Epidermal melanocyte (primary cell): ENCODE data around the gene LAMA3.

ENCODE experiments used
- DNase-seq: peaks from one replicate; pipeline ENCODE4 v3.0.0; 2011; ENCODE audit warnings: low spot score; ENCODE audit not compliant: insufficient read length

LAMA3 gene, protein sequence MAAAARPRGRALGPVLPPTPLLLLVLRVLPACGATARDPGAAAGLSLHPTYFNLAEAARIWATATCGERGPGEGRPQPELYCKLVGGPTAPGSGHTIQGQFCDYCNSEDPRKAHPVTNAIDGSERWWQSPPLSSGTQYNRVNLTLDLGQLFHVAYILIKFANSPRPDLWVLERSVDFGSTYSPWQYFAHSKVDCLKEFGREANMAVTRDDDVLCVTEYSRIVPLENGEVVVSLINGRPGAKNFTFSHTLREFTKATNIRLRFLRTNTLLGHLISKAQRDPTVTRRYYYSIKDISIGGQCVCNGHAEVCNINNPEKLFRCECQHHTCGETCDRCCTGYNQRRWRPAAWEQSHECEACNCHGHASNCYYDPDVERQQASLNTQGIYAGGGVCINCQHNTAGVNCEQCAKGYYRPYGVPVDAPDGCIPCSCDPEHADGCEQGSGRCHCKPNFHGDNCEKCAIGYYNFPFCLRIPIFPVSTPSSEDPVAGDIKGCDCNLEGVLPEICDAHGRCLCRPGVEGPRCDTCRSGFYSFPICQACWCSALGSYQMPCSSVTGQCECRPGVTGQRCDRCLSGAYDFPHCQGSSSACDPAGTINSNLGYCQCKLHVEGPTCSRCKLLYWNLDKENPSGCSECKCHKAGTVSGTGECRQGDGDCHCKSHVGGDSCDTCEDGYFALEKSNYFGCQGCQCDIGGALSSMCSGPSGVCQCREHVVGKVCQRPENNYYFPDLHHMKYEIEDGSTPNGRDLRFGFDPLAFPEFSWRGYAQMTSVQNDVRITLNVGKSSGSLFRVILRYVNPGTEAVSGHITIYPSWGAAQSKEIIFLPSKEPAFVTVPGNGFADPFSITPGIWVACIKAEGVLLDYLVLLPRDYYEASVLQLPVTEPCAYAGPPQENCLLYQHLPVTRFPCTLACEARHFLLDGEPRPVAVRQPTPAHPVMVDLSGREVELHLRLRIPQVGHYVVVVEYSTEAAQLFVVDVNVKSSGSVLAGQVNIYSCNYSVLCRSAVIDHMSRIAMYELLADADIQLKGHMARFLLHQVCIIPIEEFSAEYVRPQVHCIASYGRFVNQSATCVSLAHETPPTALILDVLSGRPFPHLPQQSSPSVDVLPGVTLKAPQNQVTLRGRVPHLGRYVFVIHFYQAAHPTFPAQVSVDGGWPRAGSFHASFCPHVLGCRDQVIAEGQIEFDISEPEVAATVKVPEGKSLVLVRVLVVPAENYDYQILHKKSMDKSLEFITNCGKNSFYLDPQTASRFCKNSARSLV (N-terminal part only)

DNA sequence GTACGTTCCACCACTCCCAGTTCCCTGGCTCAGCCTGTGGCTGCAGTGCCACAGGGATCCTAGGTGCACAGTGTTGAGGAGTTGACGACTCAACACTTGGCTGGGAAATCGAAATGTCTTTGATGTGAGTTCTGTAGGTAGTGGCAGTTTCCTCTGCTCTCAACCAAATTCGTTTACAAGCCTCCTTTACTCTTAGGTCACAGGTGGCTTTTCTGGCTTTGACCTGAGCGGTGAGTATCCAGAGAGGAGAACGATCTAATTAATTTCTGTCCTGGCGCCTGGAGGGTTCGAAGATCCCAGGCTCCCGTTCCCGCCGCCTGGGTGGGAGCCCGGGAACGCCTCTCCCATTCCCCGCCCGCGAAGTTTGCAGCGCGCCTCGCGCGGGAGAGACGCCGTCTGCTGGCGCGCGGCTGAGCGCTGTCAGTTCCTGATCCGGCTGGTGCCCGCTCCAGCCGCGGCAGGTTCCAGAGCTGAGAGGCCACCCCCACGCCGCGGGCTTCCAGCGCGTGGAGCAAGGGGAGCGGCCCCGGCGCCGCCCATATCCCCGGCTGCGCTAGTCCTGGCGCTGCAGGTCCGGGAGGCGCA, at the start of gene LAMA3:
Gene LAMA3 (plus strand): TSS at position 423 of the 585 bp plus-strand sequence. CDS start 231 bp downstream, outside the sequence.
- no peak for DNase-seq

DNA sequence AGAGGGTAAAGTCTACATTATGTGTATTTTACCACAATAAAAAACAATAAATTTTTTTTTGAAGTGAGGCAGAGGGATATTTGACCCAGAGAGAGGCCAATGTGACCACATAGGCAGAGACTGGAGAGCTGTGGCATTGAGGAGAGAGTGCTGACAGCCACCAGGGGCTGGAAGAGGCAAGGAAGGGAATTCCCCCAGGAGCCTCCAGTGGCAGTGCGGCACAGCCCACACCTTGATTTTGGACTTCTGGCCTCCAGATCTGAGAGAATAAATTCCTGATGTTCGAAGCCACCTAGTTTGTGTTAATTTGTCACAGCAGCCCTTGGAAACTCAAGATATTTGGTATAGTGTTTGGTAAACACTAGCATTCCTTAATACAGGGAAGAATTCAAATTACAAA, 49.2 kb upstream of the LAMA3 start:
- no peak for DNase-seq

- DNase-seq: no peak
These were observed 48.0 kb upstream of the LAMA3 start for GRCh38 chr18:23641143-23641720.

DNA sequence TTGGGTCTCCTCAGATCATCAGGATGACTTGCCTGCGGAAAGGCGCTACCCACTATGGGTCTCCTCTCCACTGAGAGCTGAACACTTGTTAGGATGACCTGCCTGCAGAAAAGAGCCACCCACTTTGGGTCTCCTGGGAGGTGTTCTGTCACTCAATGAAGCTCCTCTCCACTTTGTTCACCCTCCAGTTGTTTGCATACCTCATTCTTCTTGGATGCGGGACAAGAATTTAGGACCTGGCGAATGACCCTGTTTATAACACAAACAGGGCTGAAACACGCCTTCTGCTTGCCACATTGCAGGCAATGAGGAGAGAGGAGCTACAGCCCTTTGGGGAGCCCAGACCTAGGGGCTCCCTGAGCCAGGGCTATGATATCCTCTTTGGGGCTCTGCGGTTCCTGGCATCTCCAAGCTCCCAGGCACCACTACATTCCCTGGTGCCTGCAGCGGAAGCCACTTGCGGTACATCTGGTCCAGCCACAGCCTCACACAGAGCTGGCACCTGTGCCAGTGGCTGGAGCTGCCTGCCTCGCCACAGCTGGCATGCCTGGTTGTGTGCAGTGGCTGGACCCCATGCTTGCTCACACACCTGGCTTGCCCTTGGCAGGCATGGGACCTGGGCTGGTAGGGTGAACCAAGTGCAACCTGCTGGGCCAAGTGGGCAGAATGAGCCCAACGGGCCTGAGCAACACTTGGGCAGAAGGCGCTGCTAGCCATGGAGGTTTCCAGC, 47.2 kb upstream of the LAMA3 start:
- no peak for DNase-seq

- DNase-seq: no peak
These were observed 45.3 kb upstream of the LAMA3 start for GRCh38 chr18:23643815-23644490.

GRCh38 chr18:23645568-23646175, 43.6 kb upstream of the LAMA3 start:
- no peak for DNase-seq

DNA sequence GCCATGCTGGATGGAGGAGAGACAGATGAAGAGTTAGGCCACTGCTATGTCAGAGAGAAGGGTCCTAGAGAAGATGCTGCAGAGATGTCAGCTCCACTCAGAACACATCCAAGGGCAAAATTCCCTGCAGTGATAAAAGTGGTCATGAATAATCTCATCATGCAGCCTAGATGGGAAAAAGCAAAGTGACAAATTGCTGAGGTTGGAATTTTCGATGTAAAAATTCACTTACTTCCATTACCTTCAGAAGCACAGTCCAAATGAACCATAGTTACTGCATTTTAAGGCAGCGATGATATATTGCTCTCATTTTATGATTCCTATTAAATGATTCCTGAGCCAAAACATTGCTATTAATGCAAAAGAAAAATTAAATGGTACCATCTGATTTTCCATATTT, 43.0 kb upstream of the LAMA3 start:
- no peak for DNase-seq

DNA sequence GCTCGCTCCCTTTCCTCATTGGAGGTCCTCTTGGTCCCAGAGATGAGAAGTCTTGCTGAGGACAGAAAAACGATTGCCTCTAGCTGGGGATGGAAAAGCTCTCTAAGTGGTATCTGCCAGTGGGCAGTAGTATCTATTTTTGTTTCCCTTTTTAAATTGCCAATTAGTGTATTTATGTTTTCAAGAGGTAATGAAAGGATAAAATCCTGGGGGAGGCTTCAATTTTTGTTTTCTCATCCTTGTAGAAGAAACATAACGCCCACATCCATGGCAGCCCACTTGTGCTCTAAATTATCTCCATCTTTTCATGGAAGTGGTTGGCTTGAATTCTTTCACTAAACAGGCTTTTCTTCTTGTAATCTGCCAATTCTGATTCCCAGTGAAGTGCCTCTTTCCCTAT, 40.8 kb upstream of the LAMA3 start:
- DNase-seq: no peak

DNA sequence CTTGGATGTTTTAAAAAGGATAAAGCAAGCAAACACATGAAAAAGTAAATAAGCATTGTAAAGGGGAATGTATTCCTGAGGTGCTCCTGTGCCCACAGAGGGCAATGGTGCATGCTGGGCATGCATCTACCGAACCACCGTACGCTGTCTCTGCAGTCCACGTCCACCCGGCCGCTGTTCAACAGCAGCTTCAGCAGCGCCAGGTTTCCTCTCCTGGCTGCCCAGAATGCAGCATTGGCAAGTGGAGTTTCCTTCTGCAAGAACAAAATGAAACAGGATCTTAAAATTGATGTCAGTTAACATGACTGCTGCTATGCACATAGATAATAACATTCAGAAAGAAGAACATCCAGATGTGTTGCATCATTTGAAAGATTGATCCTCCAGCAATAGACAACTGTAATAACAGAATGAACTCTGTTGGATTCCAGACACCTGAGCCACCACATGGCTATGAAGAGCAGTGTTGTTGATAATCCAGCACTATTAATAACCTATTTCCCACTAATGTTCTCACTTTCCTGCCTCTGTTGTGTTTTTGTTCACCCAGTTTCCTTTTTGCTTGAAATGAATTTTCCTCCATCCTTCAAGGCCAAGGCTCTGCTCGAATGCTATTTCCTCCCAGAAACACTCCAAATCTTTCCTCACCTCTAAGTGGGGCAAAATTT, 40.2 kb upstream of the LAMA3 start:
- no peak for DNase-seq

GRCh38 chr18:23650968-23651927, 38.0 kb upstream of the LAMA3 start:
- DNase-seq: peak; percentile 69

- no peak for DNase-seq
These were observed 37.0 kb upstream of the LAMA3 start for GRCh38 chr18:23652232-23652631.

DNA sequence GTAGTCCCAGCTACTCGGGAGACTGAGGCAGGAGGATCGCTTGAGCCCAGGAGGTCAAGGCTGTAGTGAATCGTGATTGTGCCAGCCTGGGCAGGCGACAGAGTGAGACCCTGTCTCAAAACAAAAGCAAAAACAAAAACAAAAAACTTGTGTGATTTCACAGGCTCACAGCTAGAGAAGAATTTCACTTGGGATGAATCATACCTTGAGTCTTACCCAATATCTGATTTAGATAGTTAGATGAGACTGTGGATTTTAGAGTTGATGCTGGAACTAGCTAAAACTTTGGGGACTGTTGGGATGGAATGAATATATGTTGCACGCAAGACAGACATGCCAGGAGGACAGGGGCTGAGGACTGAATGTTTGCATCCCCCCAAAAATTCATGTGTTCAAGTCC, 31.0 kb upstream of the LAMA3 start:
- DNase-seq: peak; percentile 5

DNA sequence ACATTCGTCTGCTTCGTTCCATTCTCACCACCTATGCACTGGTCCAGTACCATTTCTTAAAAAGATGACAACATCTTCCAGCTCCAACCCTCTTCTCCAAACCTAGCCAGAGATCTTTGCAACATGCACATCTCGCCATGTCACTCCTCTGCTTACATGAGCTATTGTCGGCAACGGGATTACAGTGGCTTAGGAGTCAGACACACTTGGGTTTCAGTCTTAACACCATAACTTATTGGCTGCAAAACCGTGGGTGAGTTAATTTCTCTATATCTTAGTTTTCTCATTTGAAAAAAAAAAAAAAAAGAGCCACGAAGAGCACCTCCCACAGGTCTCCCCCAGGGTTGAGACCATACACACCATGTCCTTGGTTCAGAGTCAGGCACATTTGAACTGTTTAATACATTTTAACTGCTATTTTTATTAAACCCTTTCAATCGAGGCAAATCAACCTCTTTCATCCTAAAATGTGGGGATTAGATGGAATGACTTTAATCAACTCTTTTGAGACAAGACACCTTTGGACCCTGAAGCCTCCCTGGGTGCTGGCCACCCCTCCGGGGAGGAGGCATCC, 27.4 kb upstream of the LAMA3 start:
- no peak for DNase-seq

- peak; percentile 21 for DNase-seq
These were observed 26.7 kb upstream of the LAMA3 start, which contains the start of gene ANKRD29 for GRCh38 chr18:23662309-23663263. TSS of gene ANKRD29 (minus strand) at chr18:23662911. CDS start at chr18:23662730, 181 bp downstream.

DNA sequence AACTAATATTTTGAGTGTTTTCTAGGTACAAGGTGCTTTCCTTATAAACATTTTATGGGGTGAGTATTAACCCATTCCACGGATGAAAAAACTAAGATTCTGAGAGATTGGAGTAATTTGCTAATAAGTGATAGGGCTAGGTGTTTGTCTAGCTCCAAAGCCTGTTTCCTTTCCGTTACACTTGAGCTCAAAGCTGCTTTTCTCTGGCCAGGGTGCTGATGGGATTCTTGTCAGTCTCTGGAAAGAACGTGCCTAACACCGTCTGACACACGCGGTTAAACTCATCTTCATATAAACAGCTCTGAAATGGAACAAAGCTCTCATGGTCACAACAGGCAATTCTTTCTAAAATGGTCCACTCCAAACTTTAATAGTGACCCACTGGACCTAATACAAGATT, 24.6 kb upstream of the LAMA3 start:
- peak; percentile 13 for DNase-seq

DNA sequence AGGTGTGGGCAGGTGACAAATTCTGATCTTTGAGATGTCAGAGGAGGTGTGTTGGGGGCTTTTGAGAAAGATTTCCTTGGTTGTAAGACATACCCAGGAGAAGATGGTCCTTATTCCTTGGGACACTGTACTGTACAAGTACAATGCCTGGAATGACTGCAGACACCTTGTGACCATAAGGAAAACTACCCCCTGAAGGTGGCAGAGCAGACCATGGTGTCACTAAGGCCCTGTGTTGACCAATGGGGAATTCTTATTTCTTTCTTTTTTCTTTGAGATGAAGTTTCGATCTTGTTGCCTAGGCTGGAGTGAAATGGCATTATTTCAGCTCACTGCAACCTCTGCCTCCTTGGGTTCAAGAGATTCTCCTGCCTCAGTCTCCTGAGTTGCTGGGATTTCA, 22.1 kb upstream of the LAMA3 start:
- DNase-seq: no peak
